Stomach (tissue), 9 donors: ENCODE results near the gene MBD6. TPM values are rescaled to one million over a fixed set of nuclear protein-coding genes. Genes with fewer than 3 reads are reported as not detected.

Experiments
- DNase-seq, 2 donors: peaks; one replicate each; pipeline versions ENCODE4 v3.0.0 to v3.0.0-alpha.2; 2013 to 2019
- H3K27ac ChIP-seq, 5 donors: fragments of 200-600 bp in 4 of 5; sonication (generic) in 4 of 5; one replicate each; pipeline ENCODE4 v1.5.1; 2013 to 2019; ENCODE audit warnings: mild to moderate bottlenecking in 1 of 5, moderate library complexity in 1 of 5
- H3K27me3 ChIP-seq, 3 donors: fragments of 200-600 bp; sonication (generic); one replicate each; pipeline ENCODE4 v1.5.1; 2017 to 2019; ENCODE audit warnings: mixed run types in 1 of 3
- H3K36me3 ChIP-seq, 4 donors: fragments of 200-600 bp; sonication (generic); 1 replicate in 3 of 4; 2 replicates in 1 of 4; pipeline ENCODE4 v1.5.1; 2016 to 2019
- H3K4me1 ChIP-seq, 4 donors: fragments of 200-600 bp; sonication (generic); one replicate each; pipeline ENCODE4 v1.5.1; 2016 to 2019
- H3K4me3 ChIP-seq, 4 donors: fragments of 200-600 bp; sonication (generic) in 3 of 4; one replicate each; pipeline ENCODE4 v1.5.1; 2016 to 2019; ENCODE audit warnings: mild to moderate bottlenecking in 1 of 4
- H3K9me3 ChIP-seq, 4 donors: fragments of 200-600 bp; sonication (generic); one replicate each; pipeline ENCODE4 v1.5.1; 2016 to 2019
- EP300 ChIP-seq: sonication (generic); formaldehyde crosslinking; IDR thresholded peaks from one replicate; pipeline ENCODE4 v1.6.1; 2017; ENCODE audit warnings: antibody characterized with exemption
- POLR2A ChIP-seq, 4 donors: fragments of 450-650 bp; IDR thresholded peaks; one replicate each; pipeline ENCODE4 v1.6.1; 2016; ENCODE audit warnings: antibody characterized with exemption in 4 of 4, control low read depth in 2 of 4, mild to moderate bottlenecking in 1 of 4, moderate library complexity in 1 of 4
- POLR2AphosphoS5 ChIP-seq, 3 donors: sonication (generic); formaldehyde crosslinking; IDR thresholded peaks; one replicate each; pipeline ENCODE4 v1.6.1; 2016; ENCODE audit warnings: antibody characterized with exemption in 3 of 3
- WGBS, 5 donors: extraction: QIAGEN DNeasy Blood & Tissue Kit in 3 of 5; methylation state at CpG; one replicate each; pipeline versions ENCODE4 v1.1.5 to v1.1.7; 2013 to 2018; 5-methylcytosine and 5-hydroxymethylcytosine counted together
- intact Hi-C: fragments of 100-400 bp; cut with DNase I; formaldehyde crosslinking; loops from one replicate; pipeline ENCODE4 v1.15.1; 2023; ENCODE audit warnings: low total_unique reads
- polyA plus RNA-seq, 3 donors: library from polyadenylated mRNA; stranded (reverse); fragments of 200-250 nt; gene quantifications; one replicate each; pipeline ENCODE4 v1.2.3, GENCODE V29; 2013
- total RNA-seq, 5 donors: library from RNA; depleted of rRNA; stranded (reverse); fragments of >200 nt; gene quantifications; one replicate each; pipeline versions ENCODE4 v1.1.0 to v1.2.3, GENCODE V29; 2014 to 2016
- TF ChIP-seq, protein P1 (sequence below), 7 experiments: fragments of 450-650 bp in 4 of 7; fragments of 200-600 bp in 3 of 7; sonication (generic) in 3 of 7; IDR thresholded peaks; one replicate each; pipeline ENCODE4 v1.5.1; 2016 to 2019; ENCODE audit warnings: antibody characterized with exemption in 7 of 7, control low read depth in 2 of 7, mild to moderate bottlenecking in 1 of 7
- donor health status: healthy with polysubstance abuse.
- donor health status: Bipolar disorder and iron deficiency.
- donor health status: healthy.

MBD6 gene
- total and polyA plus RNA-seq, 8 donors: 4.8 to 129 (median 29.8) TPM

DNA sequence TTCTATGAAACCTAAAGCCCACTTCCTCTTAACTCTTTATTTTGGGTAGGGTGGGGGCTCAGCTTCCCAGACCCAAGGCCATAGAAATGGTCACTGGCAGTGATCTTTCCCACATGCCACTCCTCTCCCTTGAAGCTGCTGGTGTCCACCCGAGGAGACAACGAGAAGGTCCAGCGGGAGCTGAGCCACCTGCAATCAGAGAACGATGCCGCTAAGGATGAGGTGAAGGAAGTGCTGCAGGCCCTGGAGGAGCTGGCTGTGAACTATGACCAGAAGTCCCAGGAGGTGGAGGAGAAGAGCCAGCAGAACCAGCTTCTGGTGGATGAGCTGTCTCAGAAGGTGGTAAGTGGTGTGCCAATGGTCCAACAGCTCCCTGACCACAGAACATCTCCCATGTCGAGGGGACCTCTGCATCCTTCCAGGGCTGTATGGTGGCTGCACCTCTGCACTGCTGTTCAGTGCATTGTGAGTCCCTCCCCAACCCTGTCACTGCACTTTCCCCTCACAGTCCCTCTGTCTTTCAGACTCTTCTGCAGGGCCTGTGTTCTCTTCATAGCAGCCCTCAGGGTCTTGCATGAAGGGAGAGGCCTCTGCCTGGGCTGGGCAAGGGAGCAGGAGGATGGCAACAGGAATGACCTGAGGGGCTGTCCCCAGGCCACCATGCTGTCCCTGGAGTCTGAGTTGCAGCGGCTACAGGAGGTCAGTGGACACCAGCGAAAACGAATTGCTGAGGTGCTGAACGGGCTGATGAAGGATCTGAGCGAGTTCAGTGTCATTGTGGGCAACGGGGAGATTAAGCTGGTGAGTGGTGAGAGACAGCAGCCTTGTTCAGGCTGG is 49.5 kb downstream of the MBD6 start:
- DNase-seq: no peak
- H3K4me3 ChIP-seq: no peak overlapping the region
- intact Hi-C loops: no loop called here
- no peaks in the 10 kb centered on the region for H3K9me3 ChIP-seq
- peaks cover 0 to 17% (median 13%) of the 10 kb centered on the region in 4 donors for H3K36me3 ChIP-seq
- 88 to 93% (median 89%) methylated on average over 12 of the region's 12 CpGs for WGBS, 5 donors
- no peak overlapping the region for H3K27ac ChIP-seq
- H3K4me1 ChIP-seq: no peaks in the 10 kb centered on the region
- peaks cover 0 to 7% (median 0%) of the 10 kb centered on the region in 3 donors for H3K27me3 ChIP-seq
- TF ChIP-seq POLR2AphosphoS5 (IDR thresholded peaks at IDR 0.05): no peak
- TF ChIP-seq EP300: no peak
- TF ChIP-seq POLR2A (IDR thresholded peaks at IDR 0.05): no peak
- TF ChIP-seq, protein P1, sequence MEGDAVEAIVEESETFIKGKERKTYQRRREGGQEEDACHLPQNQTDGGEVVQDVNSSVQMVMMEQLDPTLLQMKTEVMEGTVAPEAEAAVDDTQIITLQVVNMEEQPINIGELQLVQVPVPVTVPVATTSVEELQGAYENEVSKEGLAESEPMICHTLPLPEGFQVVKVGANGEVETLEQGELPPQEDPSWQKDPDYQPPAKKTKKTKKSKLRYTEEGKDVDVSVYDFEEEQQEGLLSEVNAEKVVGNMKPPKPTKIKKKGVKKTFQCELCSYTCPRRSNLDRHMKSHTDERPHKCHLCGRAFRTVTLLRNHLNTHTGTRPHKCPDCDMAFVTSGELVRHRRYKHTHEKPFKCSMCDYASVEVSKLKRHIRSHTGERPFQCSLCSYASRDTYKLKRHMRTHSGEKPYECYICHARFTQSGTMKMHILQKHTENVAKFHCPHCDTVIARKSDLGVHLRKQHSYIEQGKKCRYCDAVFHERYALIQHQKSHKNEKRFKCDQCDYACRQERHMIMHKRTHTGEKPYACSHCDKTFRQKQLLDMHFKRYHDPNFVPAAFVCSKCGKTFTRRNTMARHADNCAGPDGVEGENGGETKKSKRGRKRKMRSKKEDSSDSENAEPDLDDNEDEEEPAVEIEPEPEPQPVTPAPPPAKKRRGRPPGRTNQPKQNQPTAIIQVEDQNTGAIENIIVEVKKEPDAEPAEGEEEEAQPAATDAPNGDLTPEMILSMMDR (IDR thresholded peaks at IDR 0.05): no peak

DNA sequence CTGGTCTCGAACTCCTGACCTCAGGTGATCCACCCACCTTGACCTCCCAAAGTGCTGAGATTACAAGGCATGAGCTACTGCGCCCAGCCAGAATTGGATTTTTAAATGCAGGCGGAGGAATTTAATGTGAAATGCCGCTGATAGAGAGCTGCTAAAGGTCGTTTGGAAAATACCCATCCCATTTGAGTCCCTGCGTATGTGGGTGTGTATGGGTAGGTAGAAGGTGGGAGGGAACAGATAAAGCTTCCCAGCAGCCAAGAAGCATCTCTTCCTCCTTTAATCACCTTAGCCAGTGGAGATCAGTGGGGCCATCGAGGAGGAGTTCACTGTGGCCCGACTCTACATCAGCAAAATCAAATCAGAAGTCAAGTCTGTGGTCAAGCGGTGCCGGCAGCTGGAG is 52.2 kb downstream of the MBD6 start:
- WGBS, 5 donors: 81 to 91% (median 88%) methylated on average over 10 of the region's 10 CpGs
- no peaks in the 10 kb centered on the region for H3K4me1 ChIP-seq
- no peaks in the 10 kb centered on the region for H3K9me3 ChIP-seq
- TF ChIP-seq POLR2A (IDR thresholded peaks at IDR 0.05): no peak
- no peak for TF ChIP-seq EP300
- TF ChIP-seq, protein P1 (IDR thresholded peaks at IDR 0.05): no peak
- no peak for TF ChIP-seq POLR2AphosphoS5 (IDR thresholded peaks at IDR 0.05)
- no peak overlapping the region for H3K4me3 ChIP-seq
- no peaks in the 10 kb centered on the region for H3K27me3 ChIP-seq
- DNase-seq: no peak
- H3K27ac ChIP-seq: no peak overlapping the region
- peaks cover 0 to 17% (median 14%) of the 10 kb centered on the region in 4 donors for H3K36me3 ChIP-seq
- intact Hi-C loops: no loop called here

DNA sequence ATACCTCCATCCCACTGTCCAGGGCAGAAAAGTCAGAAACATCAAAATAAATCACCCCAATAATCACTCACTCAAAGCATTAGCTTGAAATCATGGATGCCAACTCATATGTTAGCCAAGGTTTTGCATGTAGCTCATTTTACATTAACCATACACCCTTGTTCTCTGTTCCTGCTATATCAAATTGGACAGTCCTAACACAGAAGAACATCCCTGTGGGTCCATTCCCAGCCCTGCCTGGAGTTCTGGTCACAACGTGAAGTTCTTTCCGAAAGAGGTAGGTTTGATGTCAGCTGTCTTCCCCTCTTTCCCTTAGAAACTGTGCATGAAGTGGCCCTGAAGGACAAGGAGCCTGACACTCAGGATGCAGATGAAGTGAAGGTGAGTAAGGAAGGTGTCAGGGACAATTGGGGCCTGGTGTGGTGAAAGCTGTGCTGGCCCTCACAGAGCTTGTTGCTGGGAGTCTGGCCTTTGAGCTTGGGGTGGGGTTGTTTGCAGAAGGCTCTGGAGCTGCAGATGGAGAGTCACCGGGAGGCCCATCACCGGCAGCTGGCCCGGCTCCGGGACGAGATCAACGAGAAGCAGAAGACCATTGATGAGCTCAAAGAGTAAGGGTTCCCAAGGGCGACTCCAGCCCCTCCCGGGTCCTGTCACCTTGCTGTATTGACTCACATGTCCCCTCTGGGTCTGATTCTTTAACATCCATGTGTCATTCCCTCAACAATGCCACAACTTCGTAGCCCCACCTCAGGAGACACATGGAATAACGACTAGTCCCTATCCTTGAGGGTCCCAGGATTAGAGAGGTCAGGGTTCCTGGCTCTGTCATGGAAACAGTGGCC is 53.4 kb downstream of the MBD6 start:
- Histone ChIP-seq H3K4me1 (no peaks in the 10 kb centered on the region), H3K4me3 (no peak overlapping the region), H3K27ac (no peak overlapping the region), H3K9me3 (no peaks in the 10 kb centered on the region), H3K27me3 (no peaks in the 10 kb centered on the region), H3K36me3 (peaks cover 0 to 17% (median 11%) of the 10 kb centered on the region in 4 donors)
- intact Hi-C loops: no loop called here
- DNase-seq: no peak
- WGBS, 5 donors: 73 to 75% (median 73%) methylated on average over 12 of the region's 12 CpGs
- TF ChIP-seq, protein P1 (IDR thresholded peaks at IDR 0.05): no peak
- no peak for TF ChIP-seq POLR2A (IDR thresholded peaks at IDR 0.05)

DNA sequence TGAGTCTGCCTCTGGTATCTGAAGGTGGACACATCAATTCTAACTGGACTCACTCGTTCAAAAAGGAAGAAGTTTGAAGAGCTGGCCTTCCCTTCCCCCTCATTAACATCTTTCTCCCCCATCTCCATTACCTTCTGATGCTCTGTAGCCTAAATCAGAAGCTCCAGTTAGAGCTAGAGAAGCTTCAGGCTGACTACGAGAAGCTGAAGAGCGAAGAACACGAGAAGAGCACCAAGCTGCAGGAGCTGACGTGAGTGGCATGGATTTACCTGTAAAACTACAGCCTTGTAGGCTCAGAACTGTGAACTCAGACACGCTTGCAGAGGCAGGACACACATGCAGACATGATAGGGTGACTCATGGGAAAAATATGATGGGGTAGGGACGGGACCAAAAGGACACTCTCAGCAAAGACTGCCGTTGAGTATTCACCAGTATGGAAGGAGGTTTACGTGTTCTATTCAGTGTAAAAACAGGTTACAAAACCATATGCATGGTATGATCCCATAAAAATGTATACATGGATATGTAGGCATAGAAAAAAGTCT is 54.1 kb downstream of the MBD6 start:
- intact Hi-C loops: no loop called here
- no peak overlapping the region for H3K27ac ChIP-seq
- TF ChIP-seq EP300 (no peak), POLR2AphosphoS5 (IDR thresholded peaks at IDR 0.05) (no peak), POLR2A (IDR thresholded peaks at IDR 0.05) (no peak)
- TF ChIP-seq, protein P1 (IDR thresholded peaks at IDR 0.05): no peak
- no peaks in the 10 kb centered on the region for H3K9me3 ChIP-seq
- peaks cover 0 to 22% (median 11%) of the 10 kb centered on the region in 4 donors for H3K36me3 ChIP-seq
- 72 to 84% (median 80%) methylated on average over 9 of the region's 9 CpGs for WGBS, 5 donors
- DNase-seq: no peak
- H3K27me3 ChIP-seq: no peaks in the 10 kb centered on the region
- no peak overlapping the region for H3K4me3 ChIP-seq
- H3K4me1 ChIP-seq: no peaks in the 10 kb centered on the region
